Measurements from ENCODE around the gene MGP. TPM values are rescaled to one million over a fixed set of nuclear protein-coding genes. Genes with fewer than 3 reads are reported as not detected.

Gene MGP
- polyA plus RNA-seq, 3 donors from 2014 or later, result 0.51 TPM; not detected in 2

DNA sequence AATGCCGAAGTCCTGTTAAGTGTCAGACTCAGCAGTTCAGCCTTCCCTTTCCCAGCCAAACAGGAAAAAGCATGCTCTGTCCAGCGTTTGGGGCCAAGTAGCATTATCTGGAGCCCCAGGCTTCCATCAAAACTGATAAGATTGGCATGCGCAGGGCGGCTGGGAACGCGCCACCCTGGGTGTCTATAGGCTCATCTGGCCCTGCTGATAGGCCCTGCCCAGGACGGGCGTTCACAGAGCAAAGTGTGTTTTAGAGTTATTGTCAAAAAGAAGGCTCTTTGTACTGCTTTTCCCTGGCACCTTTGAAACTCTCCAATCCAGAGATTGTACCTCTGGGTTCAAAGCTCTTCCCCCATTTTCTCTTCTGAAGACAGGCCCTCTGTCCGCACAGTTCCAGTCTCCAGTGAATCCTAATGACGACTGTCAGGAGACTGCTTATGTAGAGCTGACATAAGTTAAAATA, 42.2 kb downstream of the MGP start, which contains the start of gene ART4:
Gene ART4, minus strand, starts transcription at position 102 of the 463 bp plus-strand sequence. CDS start 413 bp downstream, outside the sequence.
- H3K36me3 Mint-ChIP-seq, result no peaks in the 10 kb centered on the region
- H3K27ac Mint-ChIP-seq, result no peak within 1 kb of the TSS
- no peaks in the 10 kb centered on the region for H3K9me3 Mint-ChIP-seq
- no peak for DNase-seq
- peaks cover 2 to 8% (median 4%) of the 10 kb centered on the region in 3 donors for H3K27me3 Mint-ChIP-seq (ENCODE audit: low read depth in 3 of 3)
- no peak within 1 kb of the TSS for H3K4me3 Mint-ChIP-seq
- no peaks in the 10 kb centered on the region for H3K4me1 Mint-ChIP-seq

DNA sequence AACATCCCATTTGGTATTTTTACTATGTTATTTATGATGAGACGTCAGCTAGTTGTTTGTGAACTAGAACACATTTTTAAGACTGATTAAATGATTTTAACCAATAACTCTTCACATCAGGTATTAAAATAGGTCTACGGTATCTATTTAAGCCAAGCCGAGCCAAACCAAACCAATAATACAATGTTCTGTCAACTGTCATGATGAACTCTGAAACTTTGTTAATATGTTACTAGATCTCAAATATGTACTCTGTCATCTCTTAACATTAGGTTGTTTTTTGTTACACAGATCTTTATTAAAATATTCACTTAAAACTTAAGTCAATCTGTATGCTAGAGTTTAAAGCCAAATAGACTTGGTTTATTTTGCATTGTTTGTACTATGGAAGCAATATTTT, 43.3 kb downstream of the MGP start:
- no peak for DNase-seq
- Mint-ChIP-seq H3K4me1 (no peaks in the 10 kb centered on the region), H3K27ac (no peak overlapping the region), H3K9me3 (no peaks in the 10 kb centered on the region), H3K36me3 (no peaks in the 10 kb centered on the region), H3K27me3 (ENCODE audit: low read depth in 3 of 3) (peaks cover under 1 to 8% (median 4%) of the 10 kb centered on the region in 3 donors), H3K4me3 (no peak overlapping the region)

DNA sequence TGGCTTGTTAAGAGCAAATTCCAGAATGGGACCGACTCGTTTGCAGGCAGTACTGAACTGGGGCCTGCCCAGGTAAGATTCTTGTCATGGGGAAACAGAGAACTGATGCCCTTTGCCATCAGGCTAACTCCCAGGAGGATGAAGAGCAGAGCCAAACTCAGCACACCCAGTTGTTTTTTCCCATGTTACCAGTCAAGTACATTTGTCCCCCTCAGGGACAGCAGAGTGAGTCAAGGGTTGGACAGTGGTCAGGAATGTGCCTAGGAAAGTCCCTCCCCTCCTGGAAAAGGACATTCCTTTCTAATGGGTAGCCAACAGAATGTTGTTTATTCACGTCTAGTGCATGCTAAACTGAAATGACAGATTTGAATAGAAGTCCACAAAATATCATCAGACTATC, 43.9 kb downstream of the MGP start:
- Mint-ChIP-seq H3K4me1 (no peaks in the 10 kb centered on the region), H3K27me3 (ENCODE audit: low read depth in 3 of 3) (peaks cover 0 to 10% (median 4%) of the 10 kb centered on the region in 3 donors), H3K9me3 (no peaks in the 10 kb centered on the region), H3K36me3 (no peaks in the 10 kb centered on the region), H3K27ac (no peak overlapping the region), H3K4me3 (no peak overlapping the region)
- no peak for DNase-seq

DNA sequence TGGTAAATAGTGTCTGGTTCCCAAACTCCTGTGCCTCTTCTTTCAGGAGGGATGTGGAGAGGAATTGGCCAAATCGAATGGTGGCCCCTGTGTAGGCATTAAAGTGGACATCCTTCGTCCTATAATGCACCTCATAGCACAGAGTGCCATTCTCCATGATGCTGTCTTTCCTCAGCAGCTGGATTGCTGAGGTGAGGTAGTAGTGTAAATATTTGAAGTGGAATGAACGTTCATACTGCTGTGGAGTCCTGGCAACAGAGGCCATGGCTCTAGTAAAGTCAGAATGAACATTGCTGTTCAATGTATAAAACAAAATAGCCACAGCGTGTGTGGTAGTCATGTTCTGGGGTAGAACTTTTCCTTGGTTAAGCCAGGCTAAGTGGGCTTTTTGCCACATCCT, 45.0 kb downstream of the MGP start:
- no peak overlapping the region for H3K4me3 Mint-ChIP-seq
- H3K36me3 Mint-ChIP-seq, result no peaks in the 10 kb centered on the region
- H3K9me3 Mint-ChIP-seq, result no peaks in the 10 kb centered on the region
- H3K4me1 Mint-ChIP-seq, result no peaks in the 10 kb centered on the region
- no peak for DNase-seq
- no peak overlapping the region for H3K27ac Mint-ChIP-seq
- H3K27me3 Mint-ChIP-seq (ENCODE audit: low read depth in 3 of 3), result peaks cover 2 to 11% (median 4%) of the 10 kb centered on the region in 3 donors

DNA sequence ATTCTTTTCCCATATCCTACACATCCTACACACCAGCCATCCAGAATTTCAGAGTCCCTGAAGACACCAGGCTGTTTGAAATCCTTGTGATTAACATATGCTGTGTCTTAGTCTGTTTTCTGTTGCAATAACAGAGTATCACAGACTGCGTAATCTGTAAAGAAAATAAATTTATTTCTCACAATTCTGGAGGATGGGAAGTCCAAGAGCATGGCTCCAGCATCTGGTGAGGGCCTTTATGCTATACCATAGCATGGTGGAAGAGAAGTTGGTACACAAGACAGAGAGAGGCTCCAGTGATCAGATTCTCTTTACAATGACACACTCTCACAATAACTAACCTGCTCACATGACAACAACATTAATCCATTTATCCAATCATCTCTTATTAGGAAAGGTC, 46.4 kb downstream of the MGP start:
- H3K27ac Mint-ChIP-seq, result no peak overlapping the region
- DNase-seq, result no peak
- H3K9me3 Mint-ChIP-seq, result no peaks in the 10 kb centered on the region
- H3K4me3 Mint-ChIP-seq, result no peak overlapping the region
- H3K36me3 Mint-ChIP-seq, result no peaks in the 10 kb centered on the region
- peaks cover 2 to 6% (median 4%) of the 10 kb centered on the region in 3 donors for H3K27me3 Mint-ChIP-seq (ENCODE audit: low read depth in 3 of 3)
- no peaks in the 10 kb centered on the region for H3K4me1 Mint-ChIP-seq

DNA sequence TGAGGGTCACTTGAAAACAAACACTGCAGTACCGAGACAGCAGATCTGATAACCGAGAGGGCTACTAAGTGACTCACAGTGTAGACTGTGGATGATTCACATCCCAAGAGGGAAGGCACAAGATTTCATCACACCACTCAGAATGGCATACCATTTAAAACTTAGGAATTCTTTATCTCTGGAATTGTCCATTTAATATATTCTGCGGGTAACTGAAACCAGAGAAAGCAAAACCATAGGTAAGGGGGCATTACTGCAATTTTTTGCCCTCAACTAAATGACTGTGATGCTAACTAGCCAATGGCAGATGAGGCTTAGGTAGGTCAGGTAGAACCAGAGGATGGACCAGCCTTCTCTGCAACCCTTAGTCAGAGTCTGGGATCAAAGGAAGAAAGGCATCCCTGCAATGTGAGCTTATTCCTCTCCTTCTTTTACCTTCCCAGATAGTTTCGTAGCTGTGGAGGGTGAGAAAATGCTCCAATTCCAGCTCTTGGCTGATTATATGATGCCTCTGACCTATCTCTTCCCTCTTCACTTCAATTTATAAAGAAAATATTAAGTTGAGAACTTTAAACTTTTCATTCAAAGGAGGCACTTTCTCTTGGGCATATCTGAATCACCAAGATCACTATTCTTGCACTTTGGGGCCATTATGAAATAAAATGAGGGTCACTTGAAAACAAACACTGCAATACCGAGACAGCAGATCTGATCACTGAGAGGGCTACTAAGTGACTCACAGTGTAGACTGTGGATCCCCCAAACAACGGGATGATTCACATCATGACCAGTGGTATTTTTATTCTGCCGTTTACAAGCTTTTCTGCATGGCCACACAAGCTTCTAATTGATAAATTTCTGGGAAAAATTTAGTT, 49.1 kb downstream of the MGP start:
- Mint-ChIP-seq H3K27ac (no peak overlapping the region), H3K4me3 (no peak overlapping the region), H3K9me3 (no peaks in the 10 kb centered on the region), H3K27me3 (ENCODE audit: low read depth in 3 of 3) (peaks cover 8 to 11% (median 10%) of the 10 kb centered on the region in 3 donors), H3K4me1 (no peaks in the 10 kb centered on the region), H3K36me3 (no peaks in the 10 kb centered on the region)
- DNase-seq, result no peak

DNA sequence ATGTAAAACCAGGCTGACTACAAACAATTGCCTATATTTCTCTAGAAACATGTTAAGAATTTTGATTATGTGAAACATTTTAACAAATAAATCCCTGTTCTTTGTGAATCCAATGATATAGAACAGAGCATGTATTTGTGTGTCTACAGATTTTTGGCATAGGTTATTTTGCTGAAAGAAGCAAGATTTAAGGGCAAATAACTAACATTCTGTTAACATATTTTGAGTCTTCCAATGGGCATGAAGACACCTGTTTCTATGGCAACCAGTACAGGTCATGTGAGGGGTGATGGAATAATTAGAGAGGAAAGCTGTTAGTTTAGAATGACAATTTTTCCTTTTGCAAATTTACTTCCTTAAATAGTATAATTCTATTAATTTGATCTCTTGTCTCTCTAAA, 51.1 kb downstream of the MGP start:
- no peaks in the 10 kb centered on the region for H3K9me3 Mint-ChIP-seq

DNA sequence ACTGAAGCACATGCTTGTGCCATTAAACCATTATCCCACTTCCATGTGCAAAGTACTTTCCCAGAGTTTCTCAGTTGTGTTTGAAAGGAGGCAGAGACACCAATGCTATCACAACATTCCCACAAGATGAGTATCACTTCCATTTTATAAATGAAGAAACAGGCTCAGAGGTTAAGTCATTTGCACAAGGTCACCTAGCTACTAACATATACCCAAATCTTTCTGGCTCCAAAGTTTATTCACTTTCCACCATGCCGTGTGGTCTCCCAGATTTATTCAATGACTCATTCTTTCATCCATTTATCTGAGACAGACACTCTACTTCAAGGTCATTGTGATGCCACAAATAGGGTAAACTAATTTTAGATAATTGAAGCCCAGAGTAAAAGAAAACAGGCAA, 51.7 kb downstream of the MGP start:
- Mint-ChIP-seq H3K4me3 (no peak overlapping the region), H3K36me3 (no peaks in the 10 kb centered on the region), H3K4me1 (no peaks in the 10 kb centered on the region), H3K27ac (no peak overlapping the region), H3K27me3 (ENCODE audit: low read depth in 3 of 3) (peaks cover 7 to 11% (median 7%) of the 10 kb centered on the region in 3 donors), H3K9me3 (no peaks in the 10 kb centered on the region)
- no peak for DNase-seq

More for the DNA sequence above, 51.1 kb downstream of the MGP start:
- Mint-ChIP-seq H3K4me1 (no peaks in the 10 kb centered on the region), H3K36me3 (no peaks in the 10 kb centered on the region), H3K4me3 (no peak overlapping the region), H3K27me3 (ENCODE audit: low read depth in 3 of 3) (peaks cover 10 to 11% (median 10%) of the 10 kb centered on the region in 3 donors), H3K27ac (no peak overlapping the region)
- no peak for DNase-seq

DNA sequence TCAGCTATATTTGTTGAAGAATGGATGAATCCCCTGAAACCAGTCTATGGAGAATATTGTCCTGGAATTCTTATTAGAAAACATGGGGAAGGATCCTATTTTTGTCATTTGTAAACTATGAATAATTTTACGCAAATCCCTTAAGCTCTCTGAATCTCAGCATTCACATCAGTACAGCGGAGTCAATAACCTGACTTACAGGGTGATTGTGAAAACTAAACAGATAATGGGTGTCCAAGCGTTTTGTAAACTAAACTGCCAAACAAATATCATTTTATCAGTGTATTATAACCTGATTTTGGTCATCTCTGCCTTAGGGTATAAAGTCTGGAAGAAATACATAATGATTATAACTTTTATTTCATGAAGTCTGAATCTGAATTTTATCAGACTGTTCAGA, 52.3 kb downstream of the MGP start:
- H3K9me3 Mint-ChIP-seq, result no peaks in the 10 kb centered on the region
- H3K36me3 Mint-ChIP-seq, result no peaks in the 10 kb centered on the region
- H3K4me1 Mint-ChIP-seq, result no peaks in the 10 kb centered on the region
- no peak overlapping the region for H3K4me3 Mint-ChIP-seq
- no peak overlapping the region for H3K27ac Mint-ChIP-seq
- H3K27me3 Mint-ChIP-seq (ENCODE audit: low read depth in 3 of 3), result peaks cover 6 to 13% (median 7%) of the 10 kb centered on the region in 3 donors
- no peak for DNase-seq

Other genes with a start within 250 kb of the MGP start
- not detected for gene GUCY2C, start 189.3 kb downstream of the MGP start, polyA plus RNA-seq
- gene WBP11, start 82.4 kb downstream of the MGP start, polyA plus RNA-seq, result 10 to 100 TPM; 27.1 to 73.5 (median 47.5) TPM
- gene C12orf60, start 82.2 kb downstream of the MGP start, polyA plus RNA-seq, result 1 to 10 TPM in 1 of 3 donors, under 1 TPM in 1, not detected in 1; 0.57 to 1.1 TPM
- gene SMCO3, start 71.7 kb downstream of the MGP start, polyA plus RNA-seq, result under 1 TPM in 1 of 3 donors, not detected in 2; 0.10 TPM
- not detected for gene ART4, start 42.3 kb downstream of the MGP start, polyA plus RNA-seq
- gene ERP27, start 52.7 kb upstream of the MGP start, polyA plus RNA-seq, result 1 to 10 TPM; 2.5 to 3.8 (median 3.8) TPM
- gene ARHGDIB, start 75.7 kb upstream of the MGP start, polyA plus RNA-seq, result 1,000 to 10,000 TPM; 2,434 to 4,716 (median 2,863) TPM
- gene PDE6H, start 87.2 kb upstream of the MGP start, polyA plus RNA-seq, result not detected